ENCODE measurements around the gene ZBTB44.

DNA sequence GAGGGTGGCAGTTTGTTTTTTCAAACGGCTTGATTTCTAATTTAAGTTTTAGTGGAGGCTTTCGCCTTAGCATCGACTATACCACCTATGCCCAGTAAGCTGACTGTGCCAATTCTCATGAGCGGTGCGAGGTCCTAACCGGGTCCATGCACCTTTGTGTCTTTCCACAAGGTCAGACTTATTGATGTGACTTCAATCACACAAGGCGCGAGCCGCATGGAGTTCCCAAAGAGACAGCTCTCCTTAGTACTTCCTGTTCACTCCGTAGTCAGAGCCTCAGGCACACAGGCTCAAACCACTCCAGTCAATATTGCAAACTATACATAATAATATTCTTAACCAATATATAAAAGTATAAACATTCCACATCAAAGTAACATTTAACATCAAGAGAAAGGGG is 136.9 kb downstream of the ZBTB44 start:
- TF ChIP-seq EP300 (IDR thresholded peaks at IDR 0.05), result no peak
- TF ChIP-seq POLR2A (IDR thresholded peaks at IDR 0.05), result no peak
- TF ChIP-seq, protein P1, sequence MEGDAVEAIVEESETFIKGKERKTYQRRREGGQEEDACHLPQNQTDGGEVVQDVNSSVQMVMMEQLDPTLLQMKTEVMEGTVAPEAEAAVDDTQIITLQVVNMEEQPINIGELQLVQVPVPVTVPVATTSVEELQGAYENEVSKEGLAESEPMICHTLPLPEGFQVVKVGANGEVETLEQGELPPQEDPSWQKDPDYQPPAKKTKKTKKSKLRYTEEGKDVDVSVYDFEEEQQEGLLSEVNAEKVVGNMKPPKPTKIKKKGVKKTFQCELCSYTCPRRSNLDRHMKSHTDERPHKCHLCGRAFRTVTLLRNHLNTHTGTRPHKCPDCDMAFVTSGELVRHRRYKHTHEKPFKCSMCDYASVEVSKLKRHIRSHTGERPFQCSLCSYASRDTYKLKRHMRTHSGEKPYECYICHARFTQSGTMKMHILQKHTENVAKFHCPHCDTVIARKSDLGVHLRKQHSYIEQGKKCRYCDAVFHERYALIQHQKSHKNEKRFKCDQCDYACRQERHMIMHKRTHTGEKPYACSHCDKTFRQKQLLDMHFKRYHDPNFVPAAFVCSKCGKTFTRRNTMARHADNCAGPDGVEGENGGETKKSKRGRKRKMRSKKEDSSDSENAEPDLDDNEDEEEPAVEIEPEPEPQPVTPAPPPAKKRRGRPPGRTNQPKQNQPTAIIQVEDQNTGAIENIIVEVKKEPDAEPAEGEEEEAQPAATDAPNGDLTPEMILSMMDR (IDR thresholded peaks at IDR 0.05), result no peak
